T1000 (cell line): ENCODE results near the gene REEP1.
"Not testable (repeated sequence)": the region's sequence is repeated elsewhere in the genome, so short reads cannot be mapped to it uniquely, and the experiment has no call there.

Experiments
- DNase-seq: peaks from one replicate; lab custom pipeline; 2025; ENCODE audit warnings: mixed read lengths; lab: John Stamatoyannopoulos, UW

Gene REEP1

GRCh38 chr2:86345783-86346370 is 8.5 kb upstream of the REEP1 start:
- DNase-seq: not testable (repeated sequence)

- DNase-seq: no peak
These were observed 7.0 kb upstream of the REEP1 start for GRCh38 chr2:86344404-86344803.

DNA sequence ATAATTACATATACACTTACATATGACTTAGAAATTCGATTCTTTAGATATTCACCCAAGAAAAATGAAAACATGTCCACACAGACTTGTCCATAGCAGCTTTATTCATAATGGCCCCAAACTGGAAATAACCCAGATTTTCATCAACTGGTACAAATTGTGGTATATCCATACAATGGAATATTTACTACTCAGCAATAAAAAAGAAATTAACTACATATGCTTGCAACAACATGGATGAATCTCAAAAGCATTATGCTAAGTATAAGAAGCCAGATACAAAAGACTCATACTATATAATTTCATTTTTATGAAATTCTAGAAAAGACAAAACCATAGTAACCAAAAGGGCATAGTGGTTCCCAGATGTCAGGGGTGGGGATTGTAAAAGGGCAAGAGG is 5.1 kb upstream of the REEP1 start:
- DNase-seq: no peak

GRCh38 chr2:86341470-86341869 is 4.0 kb upstream of the REEP1 start:
- DNase-seq: no peak

DNA sequence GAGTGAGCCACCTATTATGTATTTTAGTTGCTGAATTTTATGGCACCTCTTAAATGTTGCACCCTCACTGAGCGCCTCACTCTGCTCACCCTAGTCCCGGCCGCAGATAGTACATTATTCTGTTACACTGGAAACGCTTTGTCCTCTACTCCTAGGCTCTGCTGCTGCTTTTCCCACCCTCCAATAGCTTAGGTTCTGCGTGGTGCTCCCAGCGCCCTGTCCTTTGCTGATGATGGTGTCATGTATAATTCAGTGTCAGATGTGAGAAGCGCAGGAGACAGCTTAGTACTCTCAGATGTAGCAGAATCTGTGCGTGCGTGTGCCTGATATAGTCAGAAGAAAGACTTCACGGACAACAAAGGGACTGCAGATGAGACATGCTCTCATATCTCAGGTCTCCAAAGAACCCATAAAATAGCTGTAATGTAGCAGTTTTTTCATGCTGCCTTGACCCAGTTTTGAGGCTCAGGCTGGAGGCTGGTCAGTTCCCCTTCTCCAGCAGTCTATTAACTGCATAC is 1.4 kb upstream of the REEP1 start:
- no peak for DNase-seq

DNA sequence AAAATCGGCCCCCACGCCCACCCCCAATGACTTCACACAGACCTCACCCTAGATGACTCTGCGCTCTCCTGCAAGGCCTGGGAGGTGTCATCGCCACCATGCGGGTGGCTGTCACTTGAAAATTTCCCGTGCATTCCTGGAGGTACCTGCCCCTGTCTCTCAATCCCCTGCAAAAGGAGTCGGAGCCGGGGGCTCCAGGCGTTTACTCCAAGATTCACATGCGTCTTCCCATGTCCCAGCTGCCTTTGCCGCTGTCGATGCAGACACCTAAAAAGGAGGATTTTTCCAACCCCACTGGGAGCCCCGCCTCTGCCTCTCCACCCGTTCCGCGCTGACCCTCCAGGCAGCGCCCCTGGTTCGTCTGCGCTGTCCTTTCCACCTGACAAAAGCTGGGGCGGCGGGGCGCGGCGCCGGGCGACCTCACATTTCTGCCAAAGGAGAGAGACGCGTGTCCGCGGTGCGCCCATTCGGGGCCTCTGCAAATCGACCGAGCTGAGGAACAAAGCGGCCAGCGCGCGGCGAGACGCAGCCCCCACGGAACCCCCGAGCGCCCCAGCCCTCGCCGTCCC is 667 bp downstream of the REEP1 start:
- DNase-seq: no peak

- no peak for DNase-seq
These were observed 1.4 kb downstream of the REEP1 start for GRCh38 chr2:86335865-86336674.

- no peak for DNase-seq
These were observed 4.0 kb downstream of the REEP1 start for GRCh38 chr2:86333378-86333777.

- no peak for DNase-seq
These were observed 4.8 kb downstream of the REEP1 start for GRCh38 chr2:86332654-86333053.

DNA sequence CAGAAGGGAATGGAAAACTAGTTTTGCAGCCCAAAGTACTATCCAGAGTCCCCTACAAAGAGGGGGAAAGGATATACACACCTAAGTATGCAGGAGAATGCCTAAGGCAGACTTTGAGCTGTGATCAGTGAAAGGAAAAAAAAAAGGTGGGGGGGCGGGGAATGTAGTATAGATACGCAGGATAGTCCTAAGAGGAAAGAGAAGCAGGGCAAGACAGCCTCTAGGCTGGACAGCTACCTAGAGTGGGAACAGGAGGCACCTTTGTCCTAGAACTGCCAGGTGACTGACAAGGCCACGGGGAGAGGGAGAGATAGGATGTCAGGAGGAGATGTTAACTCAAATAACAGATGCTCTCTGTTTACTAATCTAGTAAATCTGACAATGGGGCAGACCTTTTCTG is 6.0 kb downstream of the REEP1 start:
- no peak for DNase-seq

GRCh38 chr2:86330001-86330400 is 7.4 kb downstream of the REEP1 start:
- DNase-seq: no peak

DNA sequence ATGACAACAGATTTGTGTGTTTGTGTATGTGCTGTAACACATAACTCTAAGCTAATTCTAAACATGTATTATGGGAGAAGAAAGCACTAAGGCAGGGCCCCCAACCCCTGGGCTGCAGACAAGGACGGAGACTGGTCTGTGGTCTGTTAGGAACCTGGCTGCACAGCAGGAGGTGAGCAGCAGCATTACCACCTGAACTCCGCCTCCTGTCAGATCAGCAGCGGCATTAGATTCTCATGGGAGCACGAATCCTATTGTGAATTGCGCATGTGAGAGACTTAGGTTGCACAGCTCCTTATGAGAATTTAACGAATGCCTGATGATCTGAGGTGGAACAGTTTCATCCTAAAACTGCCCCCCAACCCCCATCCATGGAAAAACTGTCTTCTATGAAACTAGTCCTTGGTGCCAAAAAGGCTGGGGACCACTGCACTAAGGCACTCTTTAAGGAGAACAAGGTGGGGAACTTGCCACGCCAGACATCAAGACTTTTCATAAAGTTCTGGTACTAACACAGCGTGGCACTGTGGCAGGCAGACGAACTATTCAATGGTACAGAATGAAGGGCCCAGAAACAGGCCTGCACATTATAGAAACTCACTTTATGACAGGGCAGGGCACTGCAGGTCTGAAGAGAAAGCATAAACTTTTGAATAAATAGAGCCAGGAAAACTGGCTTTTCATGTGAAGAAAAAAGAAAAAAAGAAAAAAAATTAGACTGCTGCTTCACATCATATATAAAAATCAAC is 14.0 kb downstream of the REEP1 start:
- DNase-seq: no peak

DNA sequence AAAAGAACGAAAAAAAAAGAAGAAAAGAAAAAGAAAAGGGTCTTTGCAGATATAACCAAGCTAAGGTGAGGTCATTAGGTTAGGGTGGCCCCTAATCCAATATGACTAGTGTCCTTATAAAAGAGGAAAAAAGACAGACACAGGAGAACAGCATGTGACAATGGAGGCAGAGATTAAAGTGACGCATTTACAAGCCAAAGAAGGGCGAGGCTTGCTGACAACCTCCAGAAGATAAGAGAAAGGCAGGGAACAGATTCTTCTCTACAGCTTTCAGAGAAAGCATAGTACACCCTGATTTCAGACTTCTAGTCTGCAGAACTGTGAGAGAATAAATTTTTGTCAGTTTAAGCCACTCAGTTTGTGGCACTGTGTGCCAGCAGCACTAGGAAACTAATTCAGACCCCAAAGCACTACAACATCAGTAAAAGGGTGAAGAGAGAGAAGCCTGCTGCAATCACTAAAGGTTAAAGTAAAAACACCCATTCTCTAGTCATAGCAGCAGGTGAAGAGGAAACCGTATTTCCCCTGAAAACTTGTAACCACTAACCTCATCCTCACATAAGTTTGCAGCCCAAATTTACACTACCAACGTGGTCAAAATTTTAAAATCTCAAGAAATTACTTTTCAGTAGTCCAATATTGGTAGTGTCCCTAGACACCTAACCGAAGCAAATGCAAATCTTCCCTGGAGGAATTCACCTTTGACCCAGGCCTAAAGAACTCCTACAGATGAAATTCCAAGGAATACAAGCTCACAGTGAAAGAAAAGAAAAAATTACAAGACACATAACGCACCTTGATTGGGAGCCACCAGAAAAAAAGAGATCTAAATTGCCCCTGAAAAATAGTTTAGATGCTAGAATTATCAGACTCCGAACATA is 17.5 kb downstream of the REEP1 start:
- DNase-seq: no peak

GRCh38 chr2:86315084-86315483 is 22.3 kb downstream of the REEP1 start:
- no peak for DNase-seq

GRCh38 chr2:86314125-86314524 is 23.3 kb downstream of the REEP1 start:
- no peak for DNase-seq

DNA sequence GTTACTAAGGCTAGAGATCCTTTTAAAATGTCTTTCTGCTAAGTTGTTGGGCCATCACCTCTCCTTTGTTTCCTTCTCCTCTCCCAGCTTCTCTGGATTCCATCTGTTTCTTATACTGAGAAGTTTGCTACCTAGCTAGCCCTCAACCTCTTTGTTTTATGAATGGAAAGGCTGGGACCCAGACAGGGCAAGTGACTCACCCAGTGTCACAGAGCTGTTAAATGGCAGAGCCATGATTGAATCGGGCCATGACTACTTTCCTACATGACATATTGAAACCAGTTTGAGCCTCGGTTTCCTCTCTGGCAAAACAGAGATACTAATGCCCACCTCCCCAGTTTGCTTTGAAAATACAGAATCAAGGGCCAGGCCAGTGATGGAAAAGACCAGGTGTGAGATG is 24.1 kb downstream of the REEP1 start:
- no peak for DNase-seq

GRCh38 chr2:86311879-86312278 is 25.5 kb downstream of the REEP1 start:
- no peak for DNase-seq

- DNase-seq: no peak
These were observed 27.5 kb downstream of the REEP1 start for GRCh38 chr2:86309966-86310365.

GRCh38 chr2:86308984-86309695 is 28.3 kb downstream of the REEP1 start:
- DNase-seq: no peak

- no peak for DNase-seq
These were observed 29.1 kb downstream of the REEP1 start for GRCh38 chr2:86308356-86308755.

DNA sequence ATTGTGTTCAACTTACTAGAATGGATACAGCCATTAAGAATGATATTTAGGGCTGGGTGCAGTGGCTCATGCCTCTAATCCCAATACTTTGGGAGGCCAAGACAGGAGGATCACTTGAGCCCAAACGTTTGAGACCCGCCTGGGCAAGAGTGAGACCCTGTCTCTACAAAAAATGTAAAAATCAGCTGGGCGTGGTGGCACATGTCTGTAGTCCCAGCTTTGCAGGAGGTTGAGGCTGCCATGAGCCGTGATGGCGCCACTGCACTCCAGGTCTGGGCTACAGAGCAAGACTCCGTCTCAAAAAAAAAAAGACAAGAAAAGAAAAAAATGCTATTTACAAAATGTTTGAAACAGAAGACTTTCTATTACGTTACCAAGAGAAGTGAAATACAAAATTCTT is 30.0 kb downstream of the REEP1 start:
- no peak for DNase-seq
